HepG2 (cell line): Measurements from ENCODE around the gene PCBP1.
A peak's percentile ranks its signal among the peaks of the same experiment; 100 is the strongest.

Experiments
- CHD2 ChIP-seq: IDR thresholded peaks from 2 replicates; pipeline ENCODE4 v1.6.1; 2011; ENCODE audit warnings: low read depth, low read length, improper control_type of control experiment
- EZH2 ChIP-seq: conservative IDR thresholded peaks from 2 replicates; pipeline ENCODE4 v1.6.1; 2012; ENCODE audit warnings: mild to moderate bottlenecking, low read depth, low read length, moderate library complexity
- NCOA2 ChIP-seq: sonication (generic); formaldehyde crosslinking; IDR thresholded peaks from 2 replicates; pipeline ENCODE4 v1.8.0; 2022; ENCODE audit warnings: inconsistent platforms
- RAD21 ChIP-seq: fragments of 450-650 bp; formaldehyde crosslinking; IDR thresholded peaks from 2 replicates; pipeline ENCODE4 v1.5.0; 2020; ENCODE audit warnings: mild to moderate bottlenecking
- ZNF546 ChIP-seq: sonication (generic); formaldehyde crosslinking; conservative IDR thresholded peaks from 2 replicates; pipeline ENCODE4 v1.8.1; 2023; ENCODE audit warnings: mild to moderate bottlenecking, missing genetic modification reagents
- TF ChIP-seq, protein P1 (sequence below): sonication (generic); formaldehyde crosslinking; IDR thresholded peaks from 2 replicates; pipeline ENCODE4 v1.5.0; 2020; ENCODE audit warnings: mild to moderate bottlenecking, missing genetic modification reagents, moderate library complexity

DNA sequence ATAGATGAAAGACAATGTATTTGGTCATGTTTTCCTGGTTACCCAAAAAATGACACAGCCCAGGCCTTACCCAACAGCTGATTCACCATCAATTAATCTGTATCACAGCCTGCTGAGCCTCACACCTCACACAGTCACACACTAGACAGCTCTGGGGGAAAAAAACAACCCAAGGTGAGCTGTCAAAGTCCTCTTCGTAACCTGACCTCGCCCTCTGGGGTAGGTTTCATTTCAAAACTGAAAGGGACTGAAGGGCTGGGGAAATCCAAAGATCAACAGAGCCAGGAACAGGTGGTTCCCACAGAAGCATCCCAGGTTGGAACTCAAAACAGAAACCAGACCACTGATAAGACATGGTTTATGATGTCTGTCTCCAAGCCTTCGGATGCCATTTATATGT lies 18.2 kb upstream of the PCBP1 start:
- no peak for TF ChIP-seq ZNF546 (CRISPR knock-in tag)
- no peak for TF ChIP-seq EZH2
- no peak for TF ChIP-seq CHD2
- no peak for TF ChIP-seq RAD21 (CRISPR knock-in tag)
- TF ChIP-seq, protein P1, sequence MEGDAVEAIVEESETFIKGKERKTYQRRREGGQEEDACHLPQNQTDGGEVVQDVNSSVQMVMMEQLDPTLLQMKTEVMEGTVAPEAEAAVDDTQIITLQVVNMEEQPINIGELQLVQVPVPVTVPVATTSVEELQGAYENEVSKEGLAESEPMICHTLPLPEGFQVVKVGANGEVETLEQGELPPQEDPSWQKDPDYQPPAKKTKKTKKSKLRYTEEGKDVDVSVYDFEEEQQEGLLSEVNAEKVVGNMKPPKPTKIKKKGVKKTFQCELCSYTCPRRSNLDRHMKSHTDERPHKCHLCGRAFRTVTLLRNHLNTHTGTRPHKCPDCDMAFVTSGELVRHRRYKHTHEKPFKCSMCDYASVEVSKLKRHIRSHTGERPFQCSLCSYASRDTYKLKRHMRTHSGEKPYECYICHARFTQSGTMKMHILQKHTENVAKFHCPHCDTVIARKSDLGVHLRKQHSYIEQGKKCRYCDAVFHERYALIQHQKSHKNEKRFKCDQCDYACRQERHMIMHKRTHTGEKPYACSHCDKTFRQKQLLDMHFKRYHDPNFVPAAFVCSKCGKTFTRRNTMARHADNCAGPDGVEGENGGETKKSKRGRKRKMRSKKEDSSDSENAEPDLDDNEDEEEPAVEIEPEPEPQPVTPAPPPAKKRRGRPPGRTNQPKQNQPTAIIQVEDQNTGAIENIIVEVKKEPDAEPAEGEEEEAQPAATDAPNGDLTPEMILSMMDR, result no peak
- peak; percentile 20; the same call in 1 of the 2 replicates for TF ChIP-seq NCOA2 (CRISPR knock-in tag)
